Body of pancreas (tissue), 4 donors: Measurements from ENCODE around the gene IDUA.

Source experiments
- CTCF ChIP-seq, 7 experiments: fragments of 450-650 bp in 4 of 7; fragments of 200-600 bp in 3 of 7; sonication (generic) in 3 of 7; IDR thresholded peaks; one replicate each; pipeline ENCODE4 v1.5.1; 2016 to 2019; ENCODE audit warnings: antibody characterized with exemption in 7 of 7
- POLR2A ChIP-seq, 3 donors: fragments of 450-650 bp; IDR thresholded peaks; one replicate each; pipeline ENCODE4 v1.6.1; 2016; ENCODE audit warnings: antibody characterized with exemption in 3 of 3, mild to moderate bottlenecking in 2 of 3

GRCh38 chr4:1031346-1031745 is 44.5 kb downstream of the IDUA start:
- TF ChIP-seq CTCF (IDR thresholded peaks at IDR 0.05) (no peak), POLR2A (IDR thresholded peaks at IDR 0.05) (no peak)
